HG02970 (cell line): Measurements from ENCODE around the gene SPARC.

Experiments used
- ATAC-seq: cut with Tn5 transposase; IDR thresholded peaks from one replicate; pipeline ENCODE4 v1.9.1; 2021; ENCODE audit warnings: mild to moderate bottlenecking, moderate library complexity, moderate number of reproducible peaks; ENCODE audit not compliant: unreplicated experiment, low FRiP score

The SPARC gene

DNA sequence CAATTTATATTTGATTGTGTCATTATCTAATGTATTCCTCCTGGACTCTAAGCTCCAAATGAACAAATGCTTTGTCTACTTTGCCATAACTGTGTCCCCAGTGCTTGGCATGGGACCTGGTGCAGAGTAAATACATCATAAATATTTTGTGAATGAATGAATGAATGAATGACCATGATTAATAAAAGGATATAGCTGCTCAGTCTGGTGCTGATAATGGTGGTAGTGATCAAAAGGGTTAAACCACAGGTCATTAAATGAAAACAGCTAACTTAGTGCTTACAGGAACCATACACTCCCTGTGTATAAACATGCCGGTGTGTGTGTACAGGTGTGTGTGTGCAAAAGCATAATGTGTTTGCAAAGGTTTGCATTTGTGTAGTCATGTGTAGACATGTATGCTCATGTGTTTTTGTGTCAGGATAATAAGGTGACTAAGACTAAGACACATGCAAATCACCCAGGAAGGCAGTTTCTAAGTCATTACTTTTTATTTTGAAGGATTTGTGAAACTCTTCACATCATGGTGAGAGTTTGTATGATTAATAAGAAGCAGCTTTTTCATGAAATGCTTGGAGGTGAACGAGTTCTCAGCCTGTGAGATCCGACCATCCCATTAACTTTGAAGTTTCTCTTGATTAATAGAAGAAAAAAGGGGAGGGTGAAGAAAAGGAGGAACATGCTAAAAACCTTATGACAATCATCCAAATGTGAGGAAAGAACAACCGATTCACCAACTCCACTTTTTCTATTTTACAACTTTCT is 24.6 kb downstream of the SPARC start:
- ATAC-seq, result peak; percentile 60

DNA sequence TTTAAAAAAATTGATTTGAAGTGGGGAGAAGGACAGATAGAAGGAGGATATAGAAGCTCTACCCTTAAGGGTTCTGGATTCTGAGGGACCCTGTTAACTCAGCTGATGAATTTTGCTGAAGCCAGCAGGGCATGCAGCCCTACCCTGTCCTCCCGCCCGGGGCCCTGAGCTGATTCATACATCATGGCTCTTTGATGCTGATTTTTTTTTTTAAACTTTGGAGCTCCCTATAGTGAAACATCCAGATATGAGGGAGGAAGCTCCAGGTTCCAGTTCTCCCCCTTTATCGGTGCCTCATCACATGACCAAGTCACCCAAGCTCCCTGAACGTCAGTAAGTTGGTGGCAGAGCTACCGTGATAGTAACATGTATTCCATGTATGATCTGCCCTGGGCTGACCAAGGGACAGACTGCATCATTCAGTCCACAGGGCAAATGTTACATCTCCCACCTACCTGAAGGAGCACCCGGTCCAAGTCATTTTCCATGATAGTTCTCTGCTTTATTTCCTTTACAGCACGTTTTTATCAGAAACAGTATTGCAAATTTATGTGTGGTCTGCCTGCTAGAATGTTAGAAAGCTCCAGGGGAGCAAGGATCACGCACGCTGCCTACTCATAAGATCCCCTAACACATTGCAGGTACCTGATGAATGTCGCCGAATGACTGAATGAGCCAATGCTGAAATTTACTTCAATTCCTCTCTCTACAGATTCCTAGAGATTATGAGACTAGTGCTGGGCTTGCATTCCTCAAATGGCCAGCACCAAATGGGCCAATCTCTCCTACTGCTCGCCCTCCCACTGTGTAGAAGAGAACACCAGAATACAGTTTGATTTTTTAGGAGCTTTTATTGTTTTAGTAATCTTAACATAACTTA is 25.9 kb downstream of the SPARC start:
- ATAC-seq, result no peak

DNA sequence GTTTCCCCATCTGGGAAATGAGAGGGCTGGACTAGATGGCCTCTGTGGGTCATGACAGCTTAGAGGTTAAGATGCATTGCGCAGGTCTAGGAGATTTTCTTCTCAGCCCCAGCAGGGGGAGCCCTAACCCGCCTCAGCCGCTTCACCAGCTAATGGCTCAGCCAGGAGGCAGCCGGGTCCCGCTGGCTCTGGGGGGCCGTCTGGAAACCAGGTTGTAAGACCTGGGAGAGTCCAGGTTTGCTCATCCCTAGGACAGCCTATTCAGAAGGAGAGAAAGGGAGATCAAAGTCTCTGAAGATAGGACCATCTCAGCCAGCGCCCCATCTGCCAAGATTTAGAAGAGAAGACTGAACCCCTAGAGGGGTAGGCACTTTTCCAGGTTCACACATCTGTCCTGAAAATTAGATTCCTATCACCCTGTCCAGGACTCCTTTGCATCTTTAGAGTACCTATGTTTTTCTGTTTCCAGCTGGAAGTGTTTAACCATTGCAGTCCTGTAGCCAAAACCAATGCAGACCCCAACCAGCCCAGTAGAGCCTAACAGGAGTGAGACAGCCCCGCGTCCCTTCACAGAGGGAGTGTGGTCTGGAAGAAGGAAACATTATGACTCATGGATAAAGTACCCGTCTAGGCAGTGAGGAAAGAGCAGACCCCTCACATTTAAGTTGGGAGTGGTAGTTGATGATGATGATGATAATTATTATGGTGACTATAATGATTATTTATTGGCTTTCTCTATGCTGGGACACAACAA is 27.5 kb downstream of the SPARC start:
- peak; percentile 55 for ATAC-seq

- no peak for ATAC-seq
Measured at GRCh38 chr5:151657114-151657513, 29.6 kb downstream of the SPARC start.

GRCh38 chr5:151656311-151656710 is 30.4 kb downstream of the SPARC start:
- ATAC-seq, result no peak

GRCh38 chr5:151651997-151652645 is 34.6 kb downstream of the SPARC start:
- ATAC-seq, result no peak

GRCh38 chr5:151648988-151649387 is 37.7 kb downstream of the SPARC start:
- no peak for ATAC-seq

- ATAC-seq, result no peak
Measured at GRCh38 chr5:151648089-151648488, 38.6 kb downstream of the SPARC start.

DNA sequence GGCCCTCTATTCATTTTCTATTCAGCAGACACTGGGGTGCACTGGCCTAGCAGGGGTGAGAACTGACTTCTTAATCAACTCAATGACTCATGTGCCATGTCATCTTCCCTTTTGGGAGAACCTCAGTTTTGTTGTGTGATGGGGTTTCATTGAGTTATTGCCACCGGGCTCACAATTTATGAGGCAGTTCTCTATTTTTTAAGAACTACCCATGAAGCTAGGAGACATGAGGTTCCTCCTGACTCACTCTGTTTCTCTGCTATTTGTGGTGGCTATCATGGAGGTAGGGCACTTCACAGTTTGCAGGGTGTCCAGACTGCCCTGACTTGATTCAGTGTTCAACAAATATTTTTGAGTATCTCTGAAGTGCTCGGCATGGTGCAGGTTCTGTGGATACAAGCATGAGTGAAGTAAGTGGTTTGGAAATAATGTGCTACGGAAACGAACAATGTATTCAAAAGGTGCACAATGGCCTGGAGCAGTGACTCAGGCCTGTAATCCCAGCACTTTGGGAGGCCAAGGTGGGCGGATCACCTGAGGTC is 39.3 kb downstream of the SPARC start:
- no peak for ATAC-seq

DNA sequence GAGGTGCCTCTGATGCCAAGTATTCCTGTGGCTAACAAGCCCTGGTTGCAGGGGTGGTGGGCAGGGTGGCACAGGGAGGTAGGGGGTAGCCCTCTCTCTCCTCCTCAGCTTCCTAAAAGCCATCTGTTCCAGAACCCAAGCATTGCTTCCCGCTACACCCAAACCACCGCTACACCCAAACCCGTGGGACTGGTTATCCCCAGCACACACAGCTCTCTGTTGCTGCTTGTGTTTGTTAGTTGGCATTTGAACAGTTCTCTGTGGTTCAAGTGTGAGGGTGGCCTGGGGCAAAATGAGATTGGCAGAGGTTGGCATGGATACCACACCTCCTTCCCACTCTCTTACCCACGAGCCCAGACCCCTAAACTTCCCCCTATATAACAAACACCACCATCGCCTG is 40.4 kb downstream of the SPARC start:
- no peak for ATAC-seq

DNA sequence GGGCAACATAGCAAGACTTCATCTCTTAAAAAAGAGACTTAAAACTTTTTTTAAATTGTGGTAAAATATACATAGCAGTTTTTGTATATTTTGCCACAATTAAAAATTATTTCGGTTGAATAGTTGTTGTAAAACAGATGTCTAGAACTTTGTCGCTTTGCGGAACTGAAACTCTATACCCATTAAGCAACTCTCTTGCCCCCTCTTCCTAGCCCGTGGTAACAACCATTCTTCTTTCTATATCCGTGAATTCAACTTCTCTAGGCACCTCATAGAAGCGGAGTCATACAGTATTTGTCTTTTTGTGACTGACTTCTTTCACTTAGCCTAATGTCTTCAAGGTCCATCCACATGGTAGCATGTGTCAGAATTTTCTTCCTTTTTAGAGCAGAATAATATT is 43.3 kb downstream of the SPARC start:
- no peak for ATAC-seq

GRCh38 chr5:151642472-151643140 is 44.1 kb downstream of the SPARC start:
- ATAC-seq, result no peak

DNA sequence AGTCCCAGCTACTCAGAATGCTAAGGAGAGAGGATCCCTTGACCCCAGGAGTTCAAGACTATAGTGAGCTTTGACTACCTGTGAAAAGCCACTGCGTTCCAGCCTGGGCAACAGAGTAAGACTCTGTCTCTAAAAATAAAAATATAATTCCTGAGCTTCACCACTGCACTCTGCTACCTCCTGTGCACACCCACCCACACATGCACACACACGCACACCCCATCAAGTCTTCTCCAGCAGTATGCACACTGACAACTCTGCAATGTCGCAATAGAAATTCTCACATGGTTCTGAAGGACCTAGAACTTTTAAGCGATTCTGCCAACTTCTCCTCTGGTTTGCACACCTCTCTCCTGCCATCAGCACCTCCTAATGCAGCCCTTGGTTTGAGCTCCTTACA is 48.1 kb downstream of the SPARC start:
- ATAC-seq, result no peak

GRCh38 chr5:151637676-151638075 is 49.0 kb downstream of the SPARC start:
- no peak for ATAC-seq

- no peak for ATAC-seq
Measured at GRCh38 chr5:151633892-151634291, 52.8 kb downstream of the SPARC start.

DNA sequence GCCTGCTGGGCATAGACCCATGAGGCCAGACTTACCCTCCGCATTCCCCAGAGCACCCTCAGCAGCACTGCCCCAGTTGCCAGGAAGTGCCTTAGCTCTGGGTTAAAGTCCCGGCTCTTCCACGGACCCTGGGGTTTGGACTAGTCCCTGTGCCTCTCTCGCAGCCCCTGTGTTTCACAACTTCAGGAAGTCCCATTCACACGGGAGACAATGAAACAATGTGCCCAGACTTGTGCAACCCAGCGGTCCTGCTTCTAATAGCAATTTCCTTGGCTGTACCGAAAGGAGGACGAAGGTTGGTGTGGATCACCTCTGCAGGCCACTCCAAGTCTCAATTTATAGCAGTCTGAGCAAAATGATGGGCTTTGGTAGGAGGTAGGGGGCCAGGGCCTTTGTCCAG is 53.8 kb downstream of the SPARC start:
- no peak for ATAC-seq

GRCh38 chr5:151632524-151632923 is 54.2 kb downstream of the SPARC start:
- ATAC-seq, result no peak

DNA sequence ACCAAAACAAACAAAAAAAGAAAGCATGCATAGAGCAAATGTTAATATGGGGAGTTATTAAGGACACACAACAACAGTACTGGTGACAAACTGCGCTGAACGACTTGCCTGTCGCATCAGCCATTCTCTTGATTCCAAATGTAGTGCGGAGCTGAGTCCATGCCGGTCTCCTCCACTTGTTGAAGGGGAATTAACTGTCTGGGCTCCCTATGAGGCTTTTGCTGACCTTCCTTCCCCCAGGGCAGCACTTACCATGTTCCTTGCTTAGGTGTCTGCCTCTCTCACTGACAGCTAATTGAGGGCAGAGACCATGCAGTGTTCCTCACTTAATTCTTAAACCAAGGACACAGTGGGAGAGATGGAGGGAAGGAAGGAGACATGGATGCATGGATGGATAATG is 54.8 kb downstream of the SPARC start:
- no peak for ATAC-seq

GRCh38 chr5:151630088-151630487 is 56.6 kb downstream of the SPARC start:
- no peak for ATAC-seq
